IPS-15b (cell line): ENCODE measurements around the gene THOC5.

Experiments used
- H3K27me3 ChIP-seq: one replicate; pipeline ENCODE4 v1.6.1; 2013; ENCODE audit warnings: low read length; ENCODE audit not compliant: control insufficient read depth, insufficient read depth
- H3K36me3 ChIP-seq: one replicate; pipeline ENCODE4 v1.6.1; 2013; ENCODE audit warnings: low read length; ENCODE audit not compliant: control insufficient read depth, insufficient read depth
- H3K4me1 ChIP-seq: one replicate; pipeline ENCODE4 v1.6.1; 2013; ENCODE audit warnings: mild to moderate bottlenecking, low read length; ENCODE audit not compliant: control insufficient read depth, insufficient read depth
- H3K4me3 ChIP-seq: one replicate; pipeline ENCODE4 v1.5.1; 2013; ENCODE audit warnings: low read depth, low read length
- H3K9ac ChIP-seq: one replicate; pipeline ENCODE4 v1.6.1; 2013; ENCODE audit warnings: low read depth, mild to moderate bottlenecking, low read length
- H3K9me3 ChIP-seq: one replicate; pipeline ENCODE4 v1.6.1; 2013; ENCODE audit warnings: mild to moderate bottlenecking, low read length; ENCODE audit not compliant: control insufficient read depth, insufficient read depth

The THOC5 gene

GRCh38 chr22:29520851-29521250, 32.7 kb downstream of the THOC5 start:
- Histone ChIP-seq H3K9ac (no peak overlapping the region), H3K36me3 (peaks cover 49% of the 10 kb centered on the region), H3K4me1 (no peaks in the 10 kb centered on the region), H3K9me3 (no peaks in the 10 kb centered on the region), H3K27me3 (no peaks in the 10 kb centered on the region), H3K4me3 (no peak overlapping the region)

- Histone ChIP-seq H3K4me1 (no peaks in the 10 kb centered on the region), H3K9ac (no peak overlapping the region), H3K36me3 (peaks cover 44% of the 10 kb centered on the region), H3K27me3 (no peaks in the 10 kb centered on the region), H3K9me3 (no peaks in the 10 kb centered on the region), H3K4me3 (no peak overlapping the region)
These were observed 33.6 kb downstream of the THOC5 start for GRCh38 chr22:29519996-29520395.

- H3K4me1 ChIP-seq: no peaks in the 10 kb centered on the region
- no peaks in the 10 kb centered on the region for H3K9me3 ChIP-seq
- H3K27me3 ChIP-seq: no peaks in the 10 kb centered on the region
- peaks cover 44% of the 10 kb centered on the region for H3K36me3 ChIP-seq
- H3K4me3 ChIP-seq: no peak overlapping the region
- no peak overlapping the region for H3K9ac ChIP-seq
These were observed 35.1 kb downstream of the THOC5 start for GRCh38 chr22:29518427-29518826.

GRCh38 chr22:29517215-29517908, 36.2 kb downstream of the THOC5 start:
- no peaks in the 10 kb centered on the region for H3K27me3 ChIP-seq
- H3K9ac ChIP-seq: no peak overlapping the region
- peaks cover 44% of the 10 kb centered on the region for H3K36me3 ChIP-seq

GRCh38 chr22:29512031-29512430, 41.5 kb downstream of the THOC5 start:
- peaks cover 42% of the 10 kb centered on the region for H3K36me3 ChIP-seq
- no peaks in the 10 kb centered on the region for H3K27me3 ChIP-seq
- no peak overlapping the region for H3K9ac ChIP-seq
- H3K9me3 ChIP-seq: no peaks in the 10 kb centered on the region
- no peak overlapping the region for H3K4me3 ChIP-seq
- no peaks in the 10 kb centered on the region for H3K4me1 ChIP-seq

More at GRCh38 chr22:29517215-29517908, 36.2 kb downstream of the THOC5 start:
- Histone ChIP-seq H3K4me3 (no peak overlapping the region), H3K9me3 (no peaks in the 10 kb centered on the region), H3K4me1 (no peaks in the 10 kb centered on the region)

GRCh38 chr22:29511126-29511862, 42.3 kb downstream of the THOC5 start:
- H3K4me1 ChIP-seq: no peaks in the 10 kb centered on the region
- H3K9ac ChIP-seq: no peak overlapping the region
- peaks cover 37% of the 10 kb centered on the region for H3K36me3 ChIP-seq

GRCh38 chr22:29510542-29510941, 43.0 kb downstream of the THOC5 start:
- H3K27me3 ChIP-seq: no peaks in the 10 kb centered on the region
- H3K9ac ChIP-seq: no peak overlapping the region
- peaks cover 36% of the 10 kb centered on the region for H3K36me3 ChIP-seq
- H3K4me1 ChIP-seq: no peaks in the 10 kb centered on the region
- H3K4me3 ChIP-seq: no peak overlapping the region
- no peaks in the 10 kb centered on the region for H3K9me3 ChIP-seq

More at GRCh38 chr22:29511126-29511862, 42.3 kb downstream of the THOC5 start:
- H3K4me3 ChIP-seq: no peak overlapping the region
- H3K27me3 ChIP-seq: no peaks in the 10 kb centered on the region
- no peaks in the 10 kb centered on the region for H3K9me3 ChIP-seq

GRCh38 chr22:29509815-29510214, 43.7 kb downstream of the THOC5 start:
- H3K36me3 ChIP-seq: peaks cover 43% of the 10 kb centered on the region
- H3K9ac ChIP-seq: no peak overlapping the region
- H3K4me1 ChIP-seq: no peaks in the 10 kb centered on the region
- H3K27me3 ChIP-seq: no peaks in the 10 kb centered on the region
- H3K4me3 ChIP-seq: no peak overlapping the region
- H3K9me3 ChIP-seq: no peaks in the 10 kb centered on the region

- H3K4me3 ChIP-seq: no peak overlapping the region
- no peaks in the 10 kb centered on the region for H3K9me3 ChIP-seq
- H3K36me3 ChIP-seq: peaks cover 43% of the 10 kb centered on the region
- H3K9ac ChIP-seq: no peak overlapping the region
- no peaks in the 10 kb centered on the region for H3K27me3 ChIP-seq
- no peaks in the 10 kb centered on the region for H3K4me1 ChIP-seq
These were observed 44.3 kb downstream of the THOC5 start for GRCh38 chr22:29509298-29509697.

GRCh38 chr22:29503811-29504372, 49.7 kb downstream of the THOC5 start:
- Histone ChIP-seq H3K9me3 (no peaks in the 10 kb centered on the region), H3K4me1 (no peaks in the 10 kb centered on the region), H3K27me3 (no peaks in the 10 kb centered on the region), H3K9ac (no peak overlapping the region), H3K36me3 (peaks cover 18% of the 10 kb centered on the region), H3K4me3 (no peak overlapping the region)

- no peaks in the 10 kb centered on the region for H3K9me3 ChIP-seq
- H3K4me3 ChIP-seq: no peak overlapping the region
- H3K9ac ChIP-seq: no peak overlapping the region
These were observed 53.7 kb downstream of the THOC5 start for GRCh38 chr22:29499852-29500251.

GRCh38 chr22:29493636-29494035, 59.9 kb downstream of the THOC5 start:
- H3K27me3 ChIP-seq: no peaks in the 10 kb centered on the region
- H3K36me3 ChIP-seq: peaks cover 6% of the 10 kb centered on the region
- no peaks in the 10 kb centered on the region for H3K4me1 ChIP-seq
- H3K9ac ChIP-seq: no peak overlapping the region
- no peak overlapping the region for H3K4me3 ChIP-seq
- H3K9me3 ChIP-seq: no peaks in the 10 kb centered on the region

More at GRCh38 chr22:29499852-29500251, 53.7 kb downstream of the THOC5 start:
- H3K4me1 ChIP-seq: no peaks in the 10 kb centered on the region
- H3K27me3 ChIP-seq: no peaks in the 10 kb centered on the region
- peaks cover 2% of the 10 kb centered on the region for H3K36me3 ChIP-seq
